A549 (cell line): ENCODE results near the gene P2RY1. TPM values are rescaled to one million over a fixed set of nuclear protein-coding genes. Genes with fewer than 3 reads are reported as not detected.

ENCODE experiments used
- ATAC-seq, 2 experiments: fragments of 200-7000 bp in 1 of 2; fragments of >200 bp in 1 of 2; cut with Nextera tagmentation in 1 of 2; cut with Tn5 transposase in 1 of 2; 3 replicates each; pipeline versions ENCODE4 v1.8.0 to v1.9.1; 2018 to 2020; ENCODE audit warnings: mild to moderate bottlenecking in 1 of 2, moderate library complexity in 1 of 2
- CTCF ChIA-PET: fragments of 300-600 bp; sonication (Branson Sonifier 250); formaldehyde crosslinking; extraction: SDS; loops from one replicate; lab custom pipeline; 2021; ENCODE audit warnings: antibody characterized with exemption, inconsistent platforms; lab: Yijun Ruan, JAX
- POLR2A ChIA-PET: fragments of 350-600 bp; formaldehyde crosslinking; extraction: SDS; loops from one replicate; lab custom pipeline; 2021; ENCODE audit warnings: antibody characterized with exemption, inconsistent platforms; lab: Yijun Ruan, JAX
- DNase-seq, 2 experiments: peaks; one replicate each; pipeline versions ENCODE4 v3.0.0 to v3.0.0-alpha.2; 2011 to 2016; ENCODE audit warnings: low read depth in 1 of 2, low spot score in 1 of 2
- FAIRE-seq: peaks from 2 replicates; lab custom pipeline; 2011; peaks lifted over from hg19 to GRCh38; lab: Jason Lieb, UNC
- H3K27ac ChIP-seq, 2 experiments: fragments of >200 bp; sonication (Bioruptor Twin); formaldehyde crosslinking; 3 replicates each; pipeline ENCODE4 v1.5.1; 2016 to 2017
- H3K4me1 ChIP-seq: fragments of >200 bp; sonication (Bioruptor Twin); formaldehyde crosslinking; 3 replicates; pipeline ENCODE4 v1.6.1; 2016
- H3K4me2 ChIP-seq: fragments of >200 bp; sonication (Bioruptor Twin); formaldehyde crosslinking; 3 replicates; pipeline ENCODE4 v1.6.1; 2016
- H3K4me3 ChIP-seq: fragments of >200 bp; sonication (Bioruptor Twin); formaldehyde crosslinking; 3 replicates; pipeline ENCODE4 v1.5.1; 2016
- H3K9me3 ChIP-seq: fragments of >200 bp; sonication (Bioruptor Twin); formaldehyde crosslinking; 3 replicates; pipeline ENCODE4 v1.6.1; 2016
- CEBPB ChIP-seq, 2 experiments: fragments of >200 bp in 1 of 2; sonication (Bioruptor Twin) in 1 of 2; formaldehyde crosslinking in 1 of 2; IDR thresholded peaks; 2 replicates each; pipeline ENCODE4 v1.6.1; 2012 to 2016
- EP300 ChIP-seq, 2 experiments: fragments of >200 bp; sonication (Bioruptor Twin); formaldehyde crosslinking; IDR thresholded peaks; 2 replicates in 1 of 2; 3 replicates in 1 of 2; pipeline ENCODE4 v1.6.1; 2016 to 2017
- ESRRA ChIP-seq: fragments of 150-350 bp; IDR thresholded peaks from 2 replicates; pipeline ENCODE4 v1.6.1; 2014; ENCODE audit warnings: mild to moderate bottlenecking, low read length, borderline replicate concordance
- GATA3 ChIP-seq: IDR thresholded peaks from 2 replicates; pipeline ENCODE4 v1.6.1; 2012; ENCODE audit warnings: borderline replicate concordance
- HDAC2 ChIP-seq: fragments of 200-600 bp; sonication (generic); IDR thresholded peaks from 2 replicates; pipeline ENCODE4 v1.6.1; 2016
- HEYL ChIP-seq: fragments of 250-450 bp; sonication (Bioruptor Pico); IDR thresholded peaks from 2 replicates; pipeline ENCODE4 v1.8.0; 2021; ENCODE audit warnings: mild to moderate bottlenecking, moderate library complexity
- HMGXB4 ChIP-seq: fragments of 250-450 bp; sonication (Bioruptor Pico); IDR thresholded peaks from 2 replicates; pipeline ENCODE4 v1.5.0; 2021; ENCODE audit warnings: mild to moderate bottlenecking, moderate library complexity, borderline replicate concordance
- HOXA7 ChIP-seq: fragments of 250-450 bp; sonication (Bioruptor Pico); IDR thresholded peaks from 2 replicates; pipeline ENCODE4 v1.5.0; 2020; ENCODE audit warnings: mild to moderate bottlenecking, moderate library complexity
- HOXB13 ChIP-seq: fragments of 250-450 bp; sonication (Bioruptor Pico); IDR thresholded peaks from 2 replicates; pipeline ENCODE4 v1.5.0; 2020; ENCODE audit warnings: low read depth, mild to moderate bottlenecking, moderate library complexity
- JUN ChIP-seq, 2 experiments: fragments of >200 bp; sonication (Bioruptor Twin); formaldehyde crosslinking; IDR thresholded peaks; 2 replicates in 1 of 2; 3 replicates in 1 of 2; pipeline ENCODE4 v1.6.1; 2016 to 2017
- KDM5A ChIP-seq: fragments of 200-600 bp; sonication (generic); IDR thresholded peaks from 2 replicates; pipeline ENCODE4 v1.6.1; 2016; ENCODE audit warnings: antibody characterized with exemption, mild to moderate bottlenecking
- MAX ChIP-seq: IDR thresholded peaks from 2 replicates; pipeline ENCODE4 v1.6.1; 2012
- MYC ChIP-seq: IDR thresholded peaks from 2 replicates; pipeline ENCODE4 v1.6.1; 2012; ENCODE audit warnings: mild to moderate bottlenecking, inconsistent platforms, low read length, improper control_type of control experiment, borderline replicate concordance
- NR3C1 ChIP-seq: fragments of >200 bp; sonication (Bioruptor Twin); formaldehyde crosslinking; IDR thresholded peaks from 3 replicates; pipeline ENCODE4 v1.6.1; 2017
- PBX3 ChIP-seq: IDR thresholded peaks from 2 replicates; pipeline ENCODE4 v1.6.1; 2012
- POLR2A ChIP-seq: IDR thresholded peaks from 2 replicates; pipeline ENCODE4 v1.6.1; 2012; ENCODE audit warnings: mild to moderate bottlenecking, low read length
- RCOR1 ChIP-seq: fragments of 150-350 bp; IDR thresholded peaks from 2 replicates; pipeline ENCODE4 v1.6.1; 2014; ENCODE audit warnings: antibody characterized with exemption, low read length, low read depth
- REST ChIP-seq: fragments of 200-600 bp; sonication (generic); IDR thresholded peaks from 2 replicates; pipeline ENCODE4 v1.6.1; 2016; ENCODE audit warnings: antibody characterized with exemption, mild to moderate bottlenecking, moderate library complexity
- RNF2 ChIP-seq: fragments of 200-600 bp; sonication (generic); IDR thresholded peaks from 2 replicates; pipeline ENCODE4 v1.6.1; 2016; ENCODE audit warnings: low read depth, mild to moderate bottlenecking, antibody characterized with exemption, moderate library complexity, borderline replicate concordance
- TFCP2L1 ChIP-seq: fragments of 250-450 bp; sonication (Bioruptor Pico); IDR thresholded peaks from 2 replicates; pipeline ENCODE4 v1.5.0; 2021; ENCODE audit warnings: mild to moderate bottlenecking
- TP53 ChIP-seq: fragments of 250-450 bp; sonication (Bioruptor Pico); IDR thresholded peaks from 2 replicates; pipeline ENCODE4 v1.5.0; 2021; ENCODE audit warnings: mild to moderate bottlenecking, moderate library complexity
- USF2 ChIP-seq: fragments of 450-650 bp; IDR thresholded peaks from 2 replicates; pipeline ENCODE4 v1.6.1; 2014; ENCODE audit warnings: antibody characterized with exemption
- ZC3H11A ChIP-seq: fragments of 450-650 bp; IDR thresholded peaks from 2 replicates; pipeline ENCODE4 v1.6.1; 2014; ENCODE audit warnings: antibody characterized with exemption, mild to moderate bottlenecking
- ZSCAN20 ChIP-seq: fragments of 250-450 bp; sonication (Bioruptor Pico); IDR thresholded peaks from 2 replicates; pipeline ENCODE4 v1.8.0; 2022; ENCODE audit warnings: mild to moderate bottlenecking, moderate library complexity
- WGBS: methylation state at CpG from one replicate; pipeline ENCODE4 v1.1.6; 2017; ENCODE audit errors: missing lambda C conversion rate; 5-methylcytosine and 5-hydroxymethylcytosine counted together
- polyA plus RNA-seq, 4 experiments: library from polyadenylated mRNA; depleted of rRNA in 3 of 4; stranded (reverse); fragments of >200 nt; fragmentation: RNase III in 1 of 4; extraction: RNeasy Plus Mini Kit Qiagen cat#74134 plus additional on column Dnase treatment in 1 of 4; gene quantifications; 2 replicates in 3 of 4; 3 replicates in 1 of 4; pipeline ENCODE4 v1.2.3, GENCODE V29; 2011 to 2017

P2RY1 gene
- polyA plus RNA-seq, 2 of the 4 experiments (the other 2 are of a cell fraction): 0.17 to 0.35 TPM

GRCh38 chr3:152797751-152798432, 37.0 kb upstream of the P2RY1 start (continued):
- TF ChIP-seq KDM5A (no peak), TFCP2L1 (no peak), POLR2A (no peak), RCOR1 (no peak), TP53 (no peak), PBX3 (no peak)

- no peak for FAIRE-seq
- no peak overlapping the region for H3K27ac ChIP-seq
- no peaks in the 10 kb centered on the region for H3K4me1 ChIP-seq
- no peak for DNase-seq
- no peak overlapping the region for H3K4me2 ChIP-seq
- no peak overlapping the region for H3K4me3 ChIP-seq
- POLR2A ChIA-PET: no interaction called here
- TF ChIP-seq HDAC2 (no peak), EP300 (IDR thresholded peaks at IDR 0.05) (no peak), REST (no peak), RNF2 (no peak), ZC3H11A (no peak), ZSCAN20 (no peak), HOXA7 (CRISPR knock-in tag) (no peak), TP53 (no peak), JUN (IDR thresholded peaks at IDR 0.05) (no peak), GATA3 (no peak), CEBPB (IDR thresholded peaks at IDR 0.05) (no peak), HMGXB4 (CRISPR knock-in tag) (no peak), NR3C1 (no peak), RCOR1 (no peak), HOXB13 (no peak), HEYL (CRISPR knock-in tag) (no peak), USF2 (no peak), ESRRA (no peak), MYC (no peak), MAX (no peak)
- TF ChIP-seq, all 56 proteins: peak for 0
- 12% methylated on average over 1 of the region's 1 CpG for WGBS
- no peak for ATAC-seq
- CTCF ChIA-PET: interaction anchor here (0.6 to 1.4 kb wide), 4 partner anchors 16 to 149 kb away, joined by 3 read pairs; no protein-coding TSS in a partner anchor
- H3K9me3 ChIP-seq: no peaks in the 10 kb centered on the region
These were observed 22.8 kb upstream of the P2RY1 start for GRCh38 chr3:152811974-152812760.
